HEK293 (cell line): Measurements from ENCODE around the gene CD101.

Experiments used
- HOXD13 ChIP-seq: sonication (generic); formaldehyde crosslinking; IDR thresholded peaks from 2 replicates; pipeline ENCODE4 v1.8.0; 2022; ENCODE audit warnings: missing genetic modification reagents, borderline replicate concordance
- ZNF677 ChIP-seq: fragments of 450-650 bp; IDR thresholded peaks from 2 replicates; pipeline ENCODE4 v1.5.0; 2018; ENCODE audit warnings: missing biosample characterization, mild to moderate bottlenecking, missing genetic modification characterization, moderate library complexity
- ZNF776 ChIP-seq: fragments of 450-650 bp; formaldehyde crosslinking; IDR thresholded peaks from 2 replicates; pipeline ENCODE4 v1.5.0; 2017; ENCODE audit warnings: missing biosample characterization, missing genetic modification characterization, borderline replicate concordance
- ZNF830 ChIP-seq: fragments of 450-650 bp; IDR thresholded peaks from 2 replicates; pipeline ENCODE4 v1.5.0; 2018; ENCODE audit warnings: missing biosample characterization, missing genetic modification characterization, low read depth, mild to moderate bottlenecking, moderate library complexity
- TF ChIP-seq, protein P1 (sequence below): fragments of 450-650 bp; formaldehyde crosslinking; IDR thresholded peaks from 2 replicates; pipeline ENCODE4 v1.5.1; 2016; ENCODE audit warnings: missing biosample characterization, missing genetic modification characterization

DNA sequence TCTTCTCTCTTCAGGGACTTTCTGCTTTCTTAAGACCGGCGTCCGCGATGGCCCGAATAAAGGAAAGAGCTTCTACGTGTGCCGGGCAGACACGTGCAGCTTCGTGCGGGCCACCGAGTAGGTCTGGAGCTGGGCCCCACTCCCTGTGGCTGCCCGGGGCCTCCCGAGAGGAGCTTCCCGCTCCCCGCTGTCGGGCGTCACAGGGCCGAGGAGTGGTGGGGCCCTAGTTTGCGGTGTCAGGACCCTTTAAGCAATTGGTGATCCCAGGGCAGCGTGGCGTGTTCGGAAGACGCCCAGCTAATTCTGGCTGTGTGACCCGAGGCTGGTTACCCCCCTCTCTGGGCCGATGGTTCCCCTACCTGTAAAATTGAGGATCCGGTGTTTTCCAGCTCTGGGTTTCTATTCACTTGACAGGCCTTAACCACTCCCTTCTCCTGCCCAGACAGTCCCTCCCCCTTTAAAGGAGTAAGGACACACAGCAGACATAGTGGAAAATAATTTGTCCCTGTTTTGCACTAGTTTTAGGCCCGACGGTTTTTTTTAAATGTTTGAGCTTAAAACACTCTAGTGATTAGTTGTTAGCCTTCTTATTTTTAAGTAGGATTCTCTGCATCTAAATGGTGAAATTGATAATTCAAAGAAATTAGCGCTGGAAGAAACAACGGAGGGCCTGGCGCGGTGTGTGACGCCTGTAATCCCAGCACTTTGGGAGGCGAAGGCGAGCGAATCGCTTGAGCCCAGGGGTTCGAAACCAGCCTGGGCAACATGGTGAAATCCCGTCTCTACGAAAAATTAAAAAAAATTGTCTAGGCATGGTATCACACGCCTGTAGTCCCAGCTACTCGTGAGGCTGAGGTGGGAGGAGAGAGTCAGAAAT, 59.1 kb downstream of the CD101 start:
- TF ChIP-seq, protein P1, sequence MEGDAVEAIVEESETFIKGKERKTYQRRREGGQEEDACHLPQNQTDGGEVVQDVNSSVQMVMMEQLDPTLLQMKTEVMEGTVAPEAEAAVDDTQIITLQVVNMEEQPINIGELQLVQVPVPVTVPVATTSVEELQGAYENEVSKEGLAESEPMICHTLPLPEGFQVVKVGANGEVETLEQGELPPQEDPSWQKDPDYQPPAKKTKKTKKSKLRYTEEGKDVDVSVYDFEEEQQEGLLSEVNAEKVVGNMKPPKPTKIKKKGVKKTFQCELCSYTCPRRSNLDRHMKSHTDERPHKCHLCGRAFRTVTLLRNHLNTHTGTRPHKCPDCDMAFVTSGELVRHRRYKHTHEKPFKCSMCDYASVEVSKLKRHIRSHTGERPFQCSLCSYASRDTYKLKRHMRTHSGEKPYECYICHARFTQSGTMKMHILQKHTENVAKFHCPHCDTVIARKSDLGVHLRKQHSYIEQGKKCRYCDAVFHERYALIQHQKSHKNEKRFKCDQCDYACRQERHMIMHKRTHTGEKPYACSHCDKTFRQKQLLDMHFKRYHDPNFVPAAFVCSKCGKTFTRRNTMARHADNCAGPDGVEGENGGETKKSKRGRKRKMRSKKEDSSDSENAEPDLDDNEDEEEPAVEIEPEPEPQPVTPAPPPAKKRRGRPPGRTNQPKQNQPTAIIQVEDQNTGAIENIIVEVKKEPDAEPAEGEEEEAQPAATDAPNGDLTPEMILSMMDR (tag by site-specific recombination), result no peak
- no peak for TF ChIP-seq HOXD13
- TF ChIP-seq ZNF677 (tag by site-specific recombination), result no peak
- no peak for TF ChIP-seq ZNF830 (tag by site-specific recombination)
- TF ChIP-seq ZNF776 (tag by site-specific recombination), result no peak
